Left ventricle myocardium inferior (tissue), 1 donor: ENCODE data around the gene CALR3. TPM values are rescaled to one million over a fixed set of nuclear protein-coding genes. Genes with fewer than 3 reads are reported as not detected.
"Not testable (repeated sequence)": the region's sequence is repeated elsewhere in the genome, so short reads cannot be mapped to it uniquely, and the experiment has no call there.

Experiments used
- DNase-seq: peaks from one replicate; pipeline ENCODE4 v3.0.0-alpha.2; 2020
- H3K27ac ChIP-seq: fragments of 200-600 bp; replicated peaks from 2 replicates; pipeline ENCODE4 v1.8.0; 2021
- H3K27me3 ChIP-seq: fragments of 200-600 bp; 2 replicates; pipeline ENCODE4 v1.8.0; 2021; ENCODE audit warnings: low read depth
- H3K36me3 ChIP-seq: fragments of 200-600 bp; 2 replicates; pipeline ENCODE4 v1.8.0; 2021
- H3K4me1 ChIP-seq: fragments of 200-600 bp; 2 replicates; pipeline ENCODE4 v1.8.0; 2021
- H3K4me3 ChIP-seq: fragments of 200-600 bp; 2 replicates; pipeline ENCODE4 v1.8.0; 2021; ENCODE audit warnings: mild to moderate bottlenecking, moderate library complexity
- H3K9me3 ChIP-seq: fragments of 200-600 bp; replicated peaks from 2 replicates; pipeline ENCODE4 v1.8.0; 2021
- CTCF ChIP-seq: fragments of 200-600 bp; IDR thresholded peaks from 2 replicates; pipeline ENCODE4 v1.8.0; 2021; ENCODE audit warnings: antibody characterized with exemption, mild to moderate bottlenecking, borderline replicate concordance
- intact Hi-C: fragments of 100-400 bp; cut with micrococcal nuclease; formaldehyde crosslinking; loops from one replicate; pipeline ENCODE4 v1.11.0; 2022
- long read RNA-seq: library from polyadenylated mRNA; unstranded; transcript quantifications from one replicate; pipeline ENCODE4 v2.0.0, GENCODE V29; 2021
- total RNA-seq: library from RNA; stranded (reverse); fragmentation: NEBNext Ultra II Directional; extraction: Animal tissue kit (Norgen Biotek cat#: 25700); gene quantifications from one replicate; pipeline ENCODE4 v1.2.1, GENCODE V29; 2021
- donor health status: DM: no; HTN: yes; CAD: no; lungs with severe emphysema.

Gene CALR3
- total RNA-seq: not detected
- long read RNA-seq: 0 reads

- H3K9me3 ChIP-seq: no peaks in the 10 kb centered on the region
- H3K27ac ChIP-seq: peak within 1 kb of the TSS; percentile 87
- peak; percentile 99 for DNase-seq
- H3K36me3 ChIP-seq: peaks cover 3% of the 10 kb centered on the region
- no peaks in the 10 kb centered on the region for H3K27me3 ChIP-seq
- H3K4me3 ChIP-seq: peak within 1 kb of the TSS; percentile 84
- peak; percentile 50 for TF ChIP-seq CTCF
- intact Hi-C loops: no loop called here
- peaks cover 12% of the 10 kb centered on the region for H3K4me1 ChIP-seq
These were observed at the start of gene CALR3, which contains the start of gene C19orf44 for GRCh38 chr19:16495982-16496612. TSS of gene CALR3 (minus strand) at chr19:16496167. CDS start at chr19:16496129, 38 bp downstream. TSS of gene C19orf44 (plus strand) at chr19:16496394. CDS start at chr19:16500793, 4,399 bp downstream.

DNA sequence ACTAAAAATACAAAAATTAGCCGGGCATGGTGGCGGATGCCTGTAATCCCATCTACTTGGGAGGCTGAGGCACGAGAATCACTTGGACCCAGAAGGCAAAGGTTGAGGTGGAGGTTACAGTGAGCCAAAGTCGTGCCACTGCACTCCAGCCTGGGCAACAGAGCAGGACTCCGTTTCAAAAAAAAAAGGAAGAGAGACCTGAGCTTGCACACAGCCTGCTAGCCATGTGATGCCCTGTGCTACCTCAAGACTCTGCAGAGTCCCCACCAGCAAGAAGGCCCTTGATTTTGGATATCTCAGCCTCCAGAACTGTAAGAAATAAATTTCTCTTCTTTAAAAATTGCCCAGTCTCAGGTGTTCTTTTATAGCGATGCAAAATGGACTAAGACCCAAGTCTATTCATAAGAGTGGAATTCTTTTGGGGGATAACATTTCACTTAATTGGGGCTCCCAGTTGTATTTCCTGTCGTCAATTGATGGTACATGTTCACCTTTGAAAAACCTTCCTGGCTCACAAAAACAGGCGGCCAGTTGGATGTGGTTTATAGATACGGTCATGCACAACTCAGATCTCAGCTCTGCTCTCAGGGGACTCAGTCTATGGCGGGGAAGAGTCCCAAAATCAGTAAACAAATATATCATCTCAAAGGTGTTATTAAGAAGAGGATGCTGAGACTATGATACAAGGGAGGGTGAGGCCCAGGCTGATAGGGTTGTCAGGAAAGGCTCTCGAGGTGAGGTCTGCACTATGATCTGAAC lies 48.7 kb upstream of the CALR3 start:
- Histone ChIP-seq H3K27ac (no peak overlapping the region), H3K4me3 (no peak overlapping the region), H3K4me1 (peaks cover 47% of the 10 kb centered on the region), H3K27me3 (no peaks in the 10 kb centered on the region), H3K9me3 (no peaks in the 10 kb centered on the region), H3K36me3 (peaks cover 10% of the 10 kb centered on the region)
- intact Hi-C loops: no loop called here
- no peak for TF ChIP-seq CTCF
- no peak for DNase-seq

GRCh38 chr19:16543734-16544133 lies 47.8 kb upstream of the CALR3 start:
- not testable (repeated sequence) for DNase-seq

DNA sequence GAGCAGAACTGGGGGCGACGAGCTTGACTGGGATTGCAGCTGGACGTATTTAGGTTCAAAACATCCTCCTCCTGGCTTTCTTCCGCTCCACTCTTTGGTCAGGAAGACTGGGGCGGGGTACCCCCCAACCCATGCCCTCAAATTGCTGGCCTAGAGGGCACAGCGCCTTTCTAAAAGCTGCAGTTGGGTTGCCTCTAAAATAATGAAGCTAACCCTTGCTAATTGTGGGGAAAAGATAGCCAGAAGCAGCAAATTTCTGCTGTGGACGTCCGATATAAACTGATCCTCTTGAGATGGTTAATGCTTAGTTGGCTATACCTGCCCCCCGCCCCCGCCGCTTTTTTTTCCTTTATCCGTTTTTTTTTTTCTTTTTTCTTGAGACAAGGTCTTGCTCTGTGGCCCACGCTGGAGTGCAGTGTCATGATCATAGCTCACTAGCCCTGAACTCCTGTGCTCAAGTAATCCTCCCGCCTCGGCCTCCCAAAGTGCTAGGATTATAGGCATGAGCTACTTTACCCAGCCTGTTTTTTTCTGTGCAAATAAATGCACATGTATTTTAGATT lies 47.0 kb upstream of the CALR3 start:
- intact Hi-C loops: no loop called here
- H3K9me3 ChIP-seq: no peaks in the 10 kb centered on the region
- no peak for TF ChIP-seq CTCF
- H3K27me3 ChIP-seq: no peaks in the 10 kb centered on the region
- H3K36me3 ChIP-seq: peaks cover 22% of the 10 kb centered on the region
- no peak for DNase-seq
- H3K4me3 ChIP-seq: peak overlapping the region; percentile 84
- peaks cover 61% of the 10 kb centered on the region for H3K4me1 ChIP-seq
- H3K27ac ChIP-seq: peak overlapping the region; percentile 96

More at GRCh38 chr19:16543734-16544133, 47.8 kb upstream of the CALR3 start:
- H3K27ac ChIP-seq, H3K9me3 ChIP-seq, intact Hi-C loops, H3K27me3 ChIP-seq: not testable (repeated sequence)
- Histone ChIP-seq H3K4me1 (peaks cover 54% of the 10 kb centered on the region), H3K4me3 (peak overlapping the region; percentile 84), H3K36me3 (peaks cover 14% of the 10 kb centered on the region)

DNA sequence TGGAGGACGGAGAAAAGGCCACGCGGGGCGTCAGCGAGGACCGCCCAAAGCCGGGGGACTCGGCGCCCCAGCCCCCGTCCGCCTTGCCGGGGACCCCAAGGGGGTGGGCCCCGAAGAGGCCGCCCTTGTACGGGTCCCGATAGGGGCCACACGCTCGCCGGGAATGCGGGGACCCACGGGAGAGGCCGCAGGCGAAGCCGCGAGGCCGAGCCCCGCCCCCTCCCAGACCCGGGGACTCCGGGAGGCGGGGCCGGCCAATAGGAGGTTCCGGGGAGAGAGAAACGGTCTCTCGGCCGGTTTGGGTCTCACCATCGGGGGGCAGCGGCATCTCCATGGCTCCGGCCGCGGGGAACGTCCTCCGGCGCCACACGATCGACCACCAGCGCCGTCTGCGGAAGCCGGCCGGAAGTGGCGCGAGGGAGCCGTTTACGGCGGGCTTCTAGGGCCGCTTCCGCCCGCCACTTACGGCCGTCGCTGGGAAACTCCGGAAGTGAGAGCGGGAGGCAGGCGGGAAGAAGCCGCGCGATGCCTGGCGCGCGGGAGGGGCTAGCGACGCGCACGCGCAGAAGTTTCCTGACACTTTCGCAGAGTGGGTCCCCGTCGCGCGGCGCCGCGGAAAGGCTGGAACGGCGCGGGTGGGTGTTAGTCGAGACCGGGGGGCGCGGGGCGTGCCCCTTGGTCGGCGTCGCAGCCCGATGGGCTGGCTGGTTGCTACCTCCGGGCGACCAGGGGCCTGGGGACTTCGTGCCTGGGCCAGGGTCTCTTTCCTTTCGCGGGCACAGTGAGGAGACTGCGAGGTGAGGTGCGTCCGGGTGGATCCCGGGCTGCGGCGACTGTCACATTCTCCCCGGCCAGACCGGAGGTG lies 46.3 kb upstream of the CALR3 start, which contains the start of gene CHERP:
Gene CHERP (minus strand): TSS at position 393 of the 865 bp plus-strand sequence. CDS start 59 bp downstream, at position 334.
- intact Hi-C loops: no loop called here
- Histone ChIP-seq H3K4me1 (peaks cover 66% of the 10 kb centered on the region), H3K27me3 (no peaks in the 10 kb centered on the region)

More for the DNA sequence above, 46.3 kb upstream of the CALR3 start, which contains the start of gene CHERP:
- Histone ChIP-seq H3K36me3 (peaks cover 26% of the 10 kb centered on the region), H3K9me3 (no peaks in the 10 kb centered on the region), H3K4me3 (peak within 1 kb of the TSS; percentile 84), H3K27ac (peak within 1 kb of the TSS; percentile 96)
- DNase-seq: peak; percentile 94
- peak; percentile 11 for TF ChIP-seq CTCF
